Karpas-422 (cell line): ENCODE data around the gene IGF2. TPM values are rescaled to one million over a fixed set of nuclear protein-coding genes. Genes with fewer than 3 reads are reported as not detected.

ENCODE experiments used
- DNase-seq: peaks from one replicate; pipeline ENCODE4 v3.0.0-alpha.2; 2015
- H2AFZ ChIP-seq: fragments of 200-600 bp; sonication (generic); 2 replicates; pipeline ENCODE4 v1.6.1; 2014; ENCODE audit warnings: antibody characterized with exemption, low read length, mixed read lengths
- H3K27ac ChIP-seq: fragments of 200-600 bp; sonication (generic); 2 replicates; pipeline ENCODE4 v1.5.1; 2014; ENCODE audit warnings: mild to moderate bottlenecking, low read length, moderate library complexity
- H3K27me3 ChIP-seq: fragments of 200-600 bp; sonication (generic); 2 replicates; pipeline ENCODE4 v1.6.1; 2014; ENCODE audit warnings: low read length, mixed read lengths
- H3K36me3 ChIP-seq: fragments of 200-600 bp; sonication (generic); 2 replicates; pipeline ENCODE4 v1.6.1; 2014; ENCODE audit warnings: low read length, mixed read lengths; ENCODE audit not compliant: insufficient read depth
- H3K4me1 ChIP-seq: fragments of 200-600 bp; sonication (generic); 2 replicates; pipeline ENCODE4 v1.6.1; 2014; ENCODE audit warnings: mild to moderate bottlenecking, low read length, mixed read lengths
- H3K4me2 ChIP-seq: fragments of 200-600 bp; sonication (generic); 2 replicates; pipeline ENCODE4 v1.6.1; 2014; ENCODE audit warnings: low read length, low read depth, mild to moderate bottlenecking; ENCODE audit not compliant: poor library complexity, severe bottlenecking
- H3K4me3 ChIP-seq: fragments of 200-600 bp; sonication (generic); 2 replicates; pipeline ENCODE4 v1.5.1; 2014; ENCODE audit warnings: mild to moderate bottlenecking, antibody characterized with exemption, low read length, mixed read lengths
- H3K79me2 ChIP-seq: fragments of 200-600 bp; sonication (generic); 2 replicates; pipeline ENCODE4 v1.6.1; 2014; ENCODE audit warnings: mild to moderate bottlenecking, low read length, mixed read lengths
- H3K9ac ChIP-seq: fragments of 200-600 bp; sonication (generic); 2 replicates; pipeline ENCODE4 v1.6.0; 2014; ENCODE audit warnings: low read length
- H3K9me2 ChIP-seq: fragments of 200-600 bp; sonication (generic), shearing (Covaris generic); replicated peaks from 2 replicates; pipeline ENCODE4 v1.6.0; 2014; ENCODE audit warnings: mild to moderate bottlenecking, low read length, moderate library complexity; ENCODE audit not compliant: insufficient read depth
- H3K9me3 ChIP-seq: fragments of 300-700, 200-600 bp; sonication (generic); 2 replicates; pipeline ENCODE4 v1.6.1; 2014; ENCODE audit warnings: low read length, mixed read lengths
- H4K20me1 ChIP-seq: fragments of 200-600 bp; sonication (generic); 2 replicates; pipeline ENCODE4 v1.6.1; 2014; ENCODE audit warnings: mild to moderate bottlenecking, antibody characterized with exemption, low read length, low read depth; ENCODE audit not compliant: insufficient read depth
- total RNA-seq: library from RNA; depleted of rRNA; stranded (reverse); fragments of >200 nt; shearing (Covaris generic); gene quantifications from 2 replicates; pipeline ENCODE4 v1.2.3, GENCODE V29; 2014; ENCODE audit warnings: low replicate concordance

IGF2 gene
- total RNA-seq, 1 experiment from 2014 or later, result not detected

GRCh38 chr11:2122907-2123627, 16.1 kb downstream of the IGF2 start:
- Histone ChIP-seq H3K36me3 (no peaks in the 10 kb centered on the region), H3K9me2 (no peaks in the 10 kb centered on the region), H3K9ac (no peak overlapping the region), H3K27me3 (no peaks in the 10 kb centered on the region; the same call in 1 of the 2 replicates), H2AFZ (no peak overlapping the region), H4K20me1 (no peaks in the 10 kb centered on the region), H3K27ac (no peak overlapping the region), H3K79me2 (no peaks in the 10 kb centered on the region), H3K4me1 (no peaks in the 10 kb centered on the region), H3K4me2 (no peak overlapping the region), H3K4me3 (no peak overlapping the region), H3K9me3 (no peaks in the 10 kb centered on the region)
- DNase-seq, result peak; percentile 68

- DNase-seq, result no peak
- H3K27ac ChIP-seq, result no peak overlapping the region
- no peaks in the 10 kb centered on the region for H4K20me1 ChIP-seq
- no peaks in the 10 kb centered on the region for H3K36me3 ChIP-seq
- no peaks in the 10 kb centered on the region for H3K9me2 ChIP-seq
- H3K9me3 ChIP-seq, result no peaks in the 10 kb centered on the region
- no peak overlapping the region for H3K9ac ChIP-seq
- no peaks in the 10 kb centered on the region for H3K4me1 ChIP-seq
- no peak overlapping the region for H3K4me3 ChIP-seq
- no peaks in the 10 kb centered on the region for H3K79me2 ChIP-seq
- no peak overlapping the region for H2AFZ ChIP-seq
- H3K27me3 ChIP-seq, result no peaks in the 10 kb centered on the region; the same call in 1 of the 2 replicates
- no peak overlapping the region for H3K4me2 ChIP-seq
Measured at GRCh38 chr11:2122222-2122906, 16.8 kb downstream of the IGF2 start.

- H3K79me2 ChIP-seq, result no peaks in the 10 kb centered on the region
- H3K27ac ChIP-seq, result no peak overlapping the region
- no peaks in the 10 kb centered on the region for H3K9me2 ChIP-seq
- H4K20me1 ChIP-seq, result no peaks in the 10 kb centered on the region
- H3K27me3 ChIP-seq, result no peaks in the 10 kb centered on the region; the same call in 1 of the 2 replicates
- DNase-seq, result no peak
- no peak overlapping the region for H3K4me2 ChIP-seq
- no peak overlapping the region for H3K4me3 ChIP-seq
- no peaks in the 10 kb centered on the region for H3K9me3 ChIP-seq
- H3K36me3 ChIP-seq, result no peaks in the 10 kb centered on the region
- no peaks in the 10 kb centered on the region for H3K4me1 ChIP-seq
- H2AFZ ChIP-seq, result no peak overlapping the region
- no peak overlapping the region for H3K9ac ChIP-seq
Measured at GRCh38 chr11:2121227-2122130, 17.7 kb downstream of the IGF2 start.

GRCh38 chr11:2120359-2121100, 18.7 kb downstream of the IGF2 start:
- H3K27ac ChIP-seq, result no peak overlapping the region
- no peaks in the 10 kb centered on the region for H3K9me3 ChIP-seq
- no peaks in the 10 kb centered on the region for H3K36me3 ChIP-seq
- H3K4me2 ChIP-seq, result no peak overlapping the region
- no peak overlapping the region for H3K9ac ChIP-seq
- no peaks in the 10 kb centered on the region for H4K20me1 ChIP-seq
- no peak overlapping the region for H3K4me3 ChIP-seq
- no peak overlapping the region for H2AFZ ChIP-seq
- H3K79me2 ChIP-seq, result no peaks in the 10 kb centered on the region
- H3K4me1 ChIP-seq, result no peaks in the 10 kb centered on the region
- no peaks in the 10 kb centered on the region; the same call in 1 of the 2 replicates for H3K27me3 ChIP-seq
- no peaks in the 10 kb centered on the region for H3K9me2 ChIP-seq
- DNase-seq, result no peak

- Histone ChIP-seq H2AFZ (no peak overlapping the region), H3K9me2 (no peaks in the 10 kb centered on the region), H3K4me2 (no peak overlapping the region), H3K4me3 (no peak overlapping the region), H3K36me3 (no peaks in the 10 kb centered on the region), H4K20me1 (no peaks in the 10 kb centered on the region), H3K27ac (no peak overlapping the region), H3K4me1 (no peaks in the 10 kb centered on the region), H3K9ac (no peak overlapping the region), H3K27me3 (no peaks in the 10 kb centered on the region; the same call in 1 of the 2 replicates), H3K79me2 (no peaks in the 10 kb centered on the region), H3K9me3 (no peaks in the 10 kb centered on the region)
- DNase-seq, result no peak
Measured at GRCh38 chr11:2118677-2119076, 20.5 kb downstream of the IGF2 start.

- no peaks in the 10 kb centered on the region for H3K4me1 ChIP-seq
- no peaks in the 10 kb centered on the region for H3K79me2 ChIP-seq
- H3K27ac ChIP-seq, result no peak overlapping the region
- no peaks in the 10 kb centered on the region for H3K9me3 ChIP-seq
- H3K9ac ChIP-seq, result no peak overlapping the region
- H3K4me2 ChIP-seq, result no peak overlapping the region
- no peaks in the 10 kb centered on the region for H3K36me3 ChIP-seq
- H3K9me2 ChIP-seq, result no peaks in the 10 kb centered on the region
- no peak overlapping the region for H2AFZ ChIP-seq
- no peak for DNase-seq
- H3K27me3 ChIP-seq, result no peaks in the 10 kb centered on the region; the same call in 1 of the 2 replicates
- H4K20me1 ChIP-seq, result no peaks in the 10 kb centered on the region
- H3K4me3 ChIP-seq, result no peak overlapping the region
Measured at GRCh38 chr11:2116680-2117079, 22.5 kb downstream of the IGF2 start.

GRCh38 chr11:2115308-2115707, 23.9 kb downstream of the IGF2 start:
- Histone ChIP-seq H3K36me3 (no peaks in the 10 kb centered on the region), H3K9me3 (no peaks in the 10 kb centered on the region), H3K27me3 (no peaks in the 10 kb centered on the region; the same call in 1 of the 2 replicates), H2AFZ (no peak overlapping the region), H3K27ac (no peak overlapping the region), H3K4me3 (no peak overlapping the region), H3K4me1 (no peaks in the 10 kb centered on the region), H3K9ac (no peak overlapping the region), H3K79me2 (no peaks in the 10 kb centered on the region), H3K9me2 (no peaks in the 10 kb centered on the region), H3K4me2 (no peak overlapping the region), H4K20me1 (no peaks in the 10 kb centered on the region)
- DNase-seq, result no peak
